H1 (cell line): ENCODE results near the gene COL6A3.

Experiments used
- CTCF ChIP-seq, 3 experiments: IDR thresholded peaks; 1 replicate in 2 of 3; 2 replicates in 1 of 3; pipeline versions ENCODE4 v1.5.1 to v1.6.1; 2011; ENCODE audit warnings: low read length in 3 of 3, mild to moderate bottlenecking in 3 of 3, inconsistent platforms in 2 of 3, low read depth in 1 of 3, moderate library complexity in 1 of 3; ENCODE audit not compliant: insufficient read depth in 1 of 3; ENCODE audit errors: control extremely low read depth in 1 of 3
- GTF2F1 ChIP-seq: IDR thresholded peaks from 2 replicates; pipeline ENCODE4 v1.6.1; 2012; ENCODE audit warnings: low read depth, low read length, improper control_type of control experiment, borderline replicate concordance
- MAX ChIP-seq: IDR thresholded peaks from 2 replicates; pipeline ENCODE4 v1.6.1; 2012; ENCODE audit warnings: inconsistent platforms
- PHF8 ChIP-seq: fragments of 200-600 bp; sonication (generic); conservative IDR thresholded peaks from 2 replicates; pipeline ENCODE4 v1.7.1; 2012; ENCODE audit warnings: low read depth, mild to moderate bottlenecking, inconsistent platforms, low read length, moderate library complexity
- RAD21 ChIP-seq, 2 experiments: IDR thresholded peaks in 1 of 2; conservative IDR thresholded peaks in 1 of 2; 2 replicates each; pipeline ENCODE4 v1.6.1; 2011; ENCODE audit warnings: low read depth in 2 of 2, low read length in 2 of 2, improper control_type of control experiment in 1 of 2, inconsistent platforms in 1 of 2, mild to moderate bottlenecking in 1 of 2, moderate library complexity in 1 of 2
- SRF ChIP-seq: IDR thresholded peaks from 2 replicates; pipeline ENCODE4 v1.6.1; 2011; ENCODE audit warnings: mild to moderate bottlenecking, low read depth, low read length, moderate library complexity

- TF ChIP-seq PHF8, result no peak
- TF ChIP-seq GTF2F1, result no peak
- TF ChIP-seq RAD21 (IDR thresholded peaks at IDR 0.05 in 1 of 2, conservative IDR thresholded peaks at IDR 0.05 in 1 of 2; ENCODE audit: low read depth in 2 of 2, low read length in 2 of 2), result no peak
- TF ChIP-seq CTCF (IDR thresholded peaks at IDR 0.05; ENCODE audit: control extremely low read depth in 1 of 3, insufficient read depth in 1 of 3, low read depth in 1 of 3, low read length in 3 of 3), result no peak
- no peak for TF ChIP-seq SRF
- no peak for TF ChIP-seq MAX
Observed at GRCh38 chr2:237324837-237325236, 89.1 kb downstream of the COL6A3 start.
